Measurements from ENCODE around the gene TUBGCP6. TPM values are rescaled to one million over a fixed set of nuclear protein-coding genes. Genes with fewer than 3 reads are reported as not detected.
A peak's percentile ranks its signal among the peaks of the same experiment; 100 is the strongest.

TUBGCP6 gene
- total RNA-seq, 1 experiment from 2014 or later = 31.3 TPM

GRCh38 chr22:50250249-50250554 is 5.4 kb upstream of the TUBGCP6 start:
- Histone ChIP-seq H3K4me1 (ENCODE audit: control insufficient read depth, insufficient read depth, low read length) (peaks cover 25% of the 10 kb centered on the region), H3K9me3 (ENCODE audit: control insufficient read depth, insufficient read depth, low read depth, low read length) (no peaks in the 10 kb centered on the region), H3K36me3 (ENCODE audit: control insufficient read depth, insufficient read depth, low read length) (no peaks in the 10 kb centered on the region), H3K27me3 (ENCODE audit: control insufficient read depth, insufficient read depth, low read length) (no peaks in the 10 kb centered on the region), H3K4me3 (ENCODE audit: low read depth in 2 of 2, low read length in 2 of 2) (peak overlapping the region; percentile 62 to 66), H3K27ac (ENCODE audit: low read length) (peak overlapping the region; percentile 78; the same call in 1 of the 2 replicates)
- DNase-seq (ENCODE audit: low read depth, low spot score) = no peak
- ChIA-PET POLR2A (interaction anchor here (0.6 kb wide), 1 partner anchor 21 kb away, joined by 9 read pairs; no protein-coding TSS in a partner anchor), CTCF (no interaction called here)
- TF ChIP-seq TCF7L2 (IDR thresholded peaks at IDR 0.05; ENCODE audit: low read depth, low read length) (no peak), SIN3A (IDR thresholded peaks at IDR 0.05; ENCODE audit: borderline replicate concordance, insufficient read depth, low read depth, low read length) (no peak), POLR2AphosphoS5 (IDR thresholded peaks at IDR 0.05; ENCODE audit: low read depth, low read length) (no peak), REST (IDR thresholded peaks at IDR 0.05; ENCODE audit: insufficient read depth in 1 of 2, low read depth in 2 of 2, low read length in 1 of 2) (no peak), CTCF (IDR thresholded peaks at IDR 0.05) (no peak)
- intact Hi-C loops (cut with micrococcal nuclease; ENCODE audit: unreplicated experiment) (no loop called here), in situ Hi-C loops (cut with HindIII; ENCODE audit: low pct_unique_long_range_greater_than_20kb, low sequenced_read_pairs) (no loop called here)
- BruUV-seq (replicated peaks) = no TSS peak
- no peak for ATAC-seq

DNA sequence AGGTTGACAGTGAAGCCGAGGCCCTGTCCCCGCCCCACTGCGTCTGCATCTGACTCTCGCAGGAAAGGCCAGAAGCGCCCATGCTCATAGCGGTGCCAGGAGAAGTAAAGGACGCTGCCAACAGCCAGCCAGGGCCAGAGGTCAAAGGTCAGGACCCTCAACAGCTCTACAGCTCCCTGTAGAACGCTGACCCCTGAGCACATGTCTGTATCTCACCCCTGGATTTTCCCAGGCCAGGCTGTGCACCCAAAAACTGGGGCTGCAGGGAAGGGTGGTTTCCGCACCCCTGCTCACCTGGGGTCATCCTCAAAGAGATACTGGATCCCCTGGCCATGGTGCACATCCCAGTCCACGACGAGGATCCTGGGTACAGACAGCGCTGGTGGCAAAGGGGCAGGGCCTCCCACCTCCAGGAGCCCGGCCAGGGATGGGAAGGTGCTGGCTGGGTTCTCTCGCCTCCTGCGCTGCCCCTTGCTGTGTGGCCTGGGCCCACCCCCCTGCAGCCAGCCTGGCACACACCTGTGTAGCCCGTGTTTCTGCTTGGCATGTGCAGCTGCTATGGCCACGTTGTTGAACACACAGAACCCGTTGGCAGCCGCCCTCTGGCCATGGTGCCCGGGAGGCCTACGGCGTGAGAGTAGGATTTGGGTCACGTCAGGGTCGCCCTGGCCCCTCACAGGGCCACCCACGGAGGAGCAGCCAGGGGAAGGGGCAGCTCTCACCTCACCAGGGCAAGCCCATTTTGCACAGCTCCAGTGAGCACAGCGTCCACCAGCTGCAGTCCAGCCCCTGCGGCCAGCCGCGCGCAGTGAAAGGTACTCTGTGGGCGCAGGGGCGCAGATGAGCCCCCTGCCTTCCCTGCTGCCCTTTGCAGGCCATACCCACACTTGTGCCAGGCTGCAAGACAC is 4.8 kb upstream of the TUBGCP6 start:
- ChIA-PET CTCF (no interaction called here), POLR2A (no interaction called here)
- TF ChIP-seq TCF7L2 (IDR thresholded peaks at IDR 0.05; ENCODE audit: low read depth, low read length) = no peak
- no peak for TF ChIP-seq REST (IDR thresholded peaks at IDR 0.05; ENCODE audit: insufficient read depth in 1 of 2, low read depth in 2 of 2, low read length in 1 of 2)
- TF ChIP-seq SIN3A (IDR thresholded peaks at IDR 0.05; ENCODE audit: borderline replicate concordance, insufficient read depth, low read depth, low read length) = no peak
- TF ChIP-seq POLR2AphosphoS5 (IDR thresholded peaks at IDR 0.05; ENCODE audit: low read depth, low read length) = no peak
- no peak for TF ChIP-seq CTCF (IDR thresholded peaks at IDR 0.05)
- BruUV-seq (replicated peaks) = no TSS peak
- DNase-seq (ENCODE audit: low read depth, low spot score) (no peak), ATAC-seq (no peak)
- Histone ChIP-seq H3K4me3 (ENCODE audit: low read depth in 2 of 2, low read length in 2 of 2) (peak overlapping the region in 1 of 2 experiments; percentile 62; a peak in 1 of 4 replicates), H3K36me3 (ENCODE audit: control insufficient read depth, insufficient read depth, low read length) (no peaks in the 10 kb centered on the region; the same call in 1 of the 2 replicates), H3K9me3 (ENCODE audit: control insufficient read depth, insufficient read depth, low read depth, low read length) (no peaks in the 10 kb centered on the region), H3K4me1 (ENCODE audit: control insufficient read depth, insufficient read depth, low read length) (peaks cover 25% of the 10 kb centered on the region), H3K27ac (ENCODE audit: low read length) (peak overlapping the region; percentile 78; the same call in 1 of the 2 replicates), H3K27me3 (ENCODE audit: control insufficient read depth, insufficient read depth, low read length) (no peaks in the 10 kb centered on the region)
- intact Hi-C loops (cut with micrococcal nuclease; ENCODE audit: unreplicated experiment) = no loop called here
- in situ Hi-C loops (cut with HindIII; ENCODE audit: low pct_unique_long_range_greater_than_20kb, low sequenced_read_pairs) = no loop called here
